ENCODE measurements around the gene HERPUD1. TPM values are rescaled to one million over a fixed set of nuclear protein-coding genes. Genes with fewer than 3 reads are reported as not detected.
A peak's percentile ranks its signal among the peaks of the same experiment; 100 is the strongest.

Gene HERPUD1
- total and polyA plus RNA-seq, 9 of the 15 experiments (the other 6 are each of a cell fraction or from before 2014, with no cell fraction given) = 14.2 to 60.7 (median 37.4) TPM

DNA sequence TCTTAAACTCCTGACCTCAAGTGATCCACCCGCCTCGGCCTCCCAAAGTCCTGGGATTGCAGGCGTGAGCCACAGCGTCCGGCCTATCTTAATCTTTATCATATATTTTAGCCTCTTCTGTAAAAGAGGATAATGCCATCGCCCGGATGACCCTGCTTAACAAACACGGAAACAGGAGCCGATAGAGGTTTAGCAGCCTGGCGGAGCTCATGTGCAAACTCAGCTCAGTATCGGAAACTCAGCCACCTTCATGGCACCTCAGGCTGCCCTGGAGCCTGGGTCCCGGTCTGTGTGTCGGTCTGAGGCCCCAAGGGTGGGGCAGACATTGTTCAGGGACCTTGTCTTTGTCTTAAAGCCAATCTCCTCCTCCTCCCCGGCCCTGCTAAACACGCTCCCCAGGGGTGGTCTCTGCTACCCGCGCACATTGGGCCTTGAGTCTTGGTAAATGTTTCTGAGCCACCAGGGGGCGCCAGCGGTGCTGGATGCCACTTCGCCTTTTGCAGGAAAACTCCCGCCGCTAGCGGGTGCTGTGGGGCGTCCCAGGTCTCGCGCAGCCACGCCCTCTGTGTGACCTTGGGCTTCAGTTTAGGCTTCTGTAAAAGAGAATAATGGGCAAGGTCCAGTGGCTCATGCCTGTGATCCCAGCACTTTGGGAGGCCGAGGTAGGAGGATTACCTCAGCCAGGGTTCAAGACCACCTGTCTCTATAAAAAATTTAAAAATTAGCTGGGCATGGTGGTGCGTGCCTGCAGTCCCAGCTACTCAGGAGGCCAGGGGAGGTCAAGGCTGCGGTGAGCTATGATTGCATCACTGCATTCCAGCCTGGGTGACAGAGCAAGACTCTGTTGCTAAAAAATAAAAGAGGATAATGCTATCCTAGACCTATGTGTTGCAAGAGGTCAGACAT is 32.6 kb downstream of the HERPUD1 start (continued):
- TF ChIP-seq, protein P1, sequence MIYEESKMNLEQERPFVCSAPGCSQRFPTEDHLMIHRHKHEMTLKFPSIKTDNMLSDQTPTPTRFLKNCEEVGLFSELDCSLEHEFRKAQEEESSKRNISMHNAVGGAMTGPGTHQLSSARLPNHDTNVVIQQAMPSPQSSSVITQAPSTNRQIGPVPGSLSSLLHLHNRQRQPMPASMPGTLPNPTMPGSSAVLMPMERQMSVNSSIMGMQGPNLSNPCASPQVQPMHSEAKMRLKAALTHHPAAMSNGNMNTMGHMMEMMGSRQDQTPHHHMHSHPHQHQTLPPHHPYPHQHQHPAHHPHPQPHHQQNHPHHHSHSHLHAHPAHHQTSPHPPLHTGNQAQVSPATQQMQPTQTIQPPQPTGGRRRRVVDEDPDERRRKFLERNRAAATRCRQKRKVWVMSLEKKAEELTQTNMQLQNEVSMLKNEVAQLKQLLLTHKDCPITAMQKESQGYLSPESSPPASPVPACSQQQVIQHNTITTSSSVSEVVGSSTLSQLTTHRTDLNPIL (CRISPR knock-in tag; IDR thresholded peaks at IDR 0.05) = no peak
- TF ChIP-seq DPF2 (IDR thresholded peaks at IDR 0.05) (peak; percentile 78), ZSCAN29 (IDR thresholded peaks at IDR 0.05) (no peak), BMI1 (IDR thresholded peaks at IDR 0.05; ENCODE audit: low read length) (no peak), DACH1 (IDR thresholded peaks at IDR 0.05; ENCODE audit: partially characterized antibody) (no peak), RAD51 (IDR thresholded peaks at IDR 0.05; ENCODE audit: borderline replicate concordance, low read depth) (no peak), GABPB1 (CRISPR knock-in tag; IDR thresholded peaks at IDR 0.05) (no peak), ZNF165 (CRISPR knock-in tag; IDR thresholded peaks at IDR 0.05; ENCODE audit: borderline replicate concordance) (no peak), FOXK1 (CRISPR knock-in tag; IDR thresholded peaks at IDR 0.05; ENCODE audit: borderline replicate concordance) (peak; percentile 27; the same call in 1 of the 2 replicates), HDAC1 (IDR thresholded peaks at IDR 0.05) (no peak), ZNF384 (IDR thresholded peaks at IDR 0.05; ENCODE audit: low read depth, low read length) (no peak), NRF1 (conservative IDR thresholded peaks at IDR 0.05 in 1 of 2, IDR thresholded peaks at IDR 0.05 in 1 of 2) (peak; percentile 52 to 55; a peak in 3 of 4 replicates), NR2C2 (CRISPR knock-in tag; IDR thresholded peaks at IDR 0.05) (no peak), NR2C2 (tag; IDR thresholded peaks at IDR 0.05) (peak; percentile 72)
- TF ChIP-seq, protein P2, sequence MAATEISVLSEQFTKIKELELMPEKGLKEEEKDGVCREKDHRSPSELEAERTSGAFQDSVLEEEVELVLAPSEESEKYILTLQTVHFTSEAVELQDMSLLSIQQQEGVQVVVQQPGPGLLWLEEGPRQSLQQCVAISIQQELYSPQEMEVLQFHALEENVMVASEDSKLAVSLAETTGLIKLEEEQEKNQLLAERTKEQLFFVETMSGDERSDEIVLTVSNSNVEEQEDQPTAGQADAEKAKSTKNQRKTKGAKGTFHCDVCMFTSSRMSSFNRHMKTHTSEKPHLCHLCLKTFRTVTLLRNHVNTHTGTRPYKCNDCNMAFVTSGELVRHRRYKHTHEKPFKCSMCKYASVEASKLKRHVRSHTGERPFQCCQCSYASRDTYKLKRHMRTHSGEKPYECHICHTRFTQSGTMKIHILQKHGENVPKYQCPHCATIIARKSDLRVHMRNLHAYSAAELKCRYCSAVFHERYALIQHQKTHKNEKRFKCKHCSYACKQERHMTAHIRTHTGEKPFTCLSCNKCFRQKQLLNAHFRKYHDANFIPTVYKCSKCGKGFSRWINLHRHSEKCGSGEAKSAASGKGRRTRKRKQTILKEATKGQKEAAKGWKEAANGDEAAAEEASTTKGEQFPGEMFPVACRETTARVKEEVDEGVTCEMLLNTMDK (IDR thresholded peaks at IDR 0.05; ENCODE audit: borderline replicate concordance, insufficient read depth, low read depth, low read length, poor library complexity, severe bottlenecking) = peak; percentile 79
- TF ChIP-seq, protein P3, sequence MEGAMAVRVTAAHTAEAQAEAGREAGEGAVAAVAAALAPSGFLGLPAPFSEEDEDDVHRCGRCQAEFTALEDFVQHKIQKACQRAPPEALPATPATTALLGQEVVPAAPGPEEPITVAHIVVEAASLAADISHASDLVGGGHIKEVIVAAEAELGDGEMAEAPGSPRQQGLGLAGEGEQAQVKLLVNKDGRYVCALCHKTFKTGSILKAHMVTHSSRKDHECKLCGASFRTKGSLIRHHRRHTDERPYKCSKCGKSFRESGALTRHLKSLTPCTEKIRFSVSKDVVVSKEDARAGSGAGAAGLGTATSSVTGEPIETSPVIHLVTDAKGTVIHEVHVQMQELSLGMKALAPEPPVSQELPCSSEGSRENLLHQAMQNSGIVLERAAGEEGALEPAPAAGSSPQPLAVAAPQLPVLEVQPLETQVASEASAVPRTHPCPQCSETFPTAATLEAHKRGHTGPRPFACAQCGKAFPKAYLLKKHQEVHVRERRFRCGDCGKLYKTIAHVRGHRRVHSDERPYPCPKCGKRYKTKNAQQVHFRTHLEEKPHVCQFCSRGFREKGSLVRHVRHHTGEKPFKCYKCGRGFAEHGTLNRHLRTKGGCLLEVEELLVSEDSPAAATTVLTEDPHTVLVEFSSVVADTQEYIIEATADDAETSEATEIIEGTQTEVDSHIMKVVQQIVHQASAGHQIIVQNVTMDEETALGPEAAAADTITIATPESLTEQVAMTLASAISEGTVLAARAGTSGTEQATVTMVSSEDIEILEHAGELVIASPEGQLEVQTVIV (CRISPR knock-in tag; IDR thresholded peaks at IDR 0.05; ENCODE audit: borderline replicate concordance) = no peak
- TF ChIP-seq, protein P4, sequence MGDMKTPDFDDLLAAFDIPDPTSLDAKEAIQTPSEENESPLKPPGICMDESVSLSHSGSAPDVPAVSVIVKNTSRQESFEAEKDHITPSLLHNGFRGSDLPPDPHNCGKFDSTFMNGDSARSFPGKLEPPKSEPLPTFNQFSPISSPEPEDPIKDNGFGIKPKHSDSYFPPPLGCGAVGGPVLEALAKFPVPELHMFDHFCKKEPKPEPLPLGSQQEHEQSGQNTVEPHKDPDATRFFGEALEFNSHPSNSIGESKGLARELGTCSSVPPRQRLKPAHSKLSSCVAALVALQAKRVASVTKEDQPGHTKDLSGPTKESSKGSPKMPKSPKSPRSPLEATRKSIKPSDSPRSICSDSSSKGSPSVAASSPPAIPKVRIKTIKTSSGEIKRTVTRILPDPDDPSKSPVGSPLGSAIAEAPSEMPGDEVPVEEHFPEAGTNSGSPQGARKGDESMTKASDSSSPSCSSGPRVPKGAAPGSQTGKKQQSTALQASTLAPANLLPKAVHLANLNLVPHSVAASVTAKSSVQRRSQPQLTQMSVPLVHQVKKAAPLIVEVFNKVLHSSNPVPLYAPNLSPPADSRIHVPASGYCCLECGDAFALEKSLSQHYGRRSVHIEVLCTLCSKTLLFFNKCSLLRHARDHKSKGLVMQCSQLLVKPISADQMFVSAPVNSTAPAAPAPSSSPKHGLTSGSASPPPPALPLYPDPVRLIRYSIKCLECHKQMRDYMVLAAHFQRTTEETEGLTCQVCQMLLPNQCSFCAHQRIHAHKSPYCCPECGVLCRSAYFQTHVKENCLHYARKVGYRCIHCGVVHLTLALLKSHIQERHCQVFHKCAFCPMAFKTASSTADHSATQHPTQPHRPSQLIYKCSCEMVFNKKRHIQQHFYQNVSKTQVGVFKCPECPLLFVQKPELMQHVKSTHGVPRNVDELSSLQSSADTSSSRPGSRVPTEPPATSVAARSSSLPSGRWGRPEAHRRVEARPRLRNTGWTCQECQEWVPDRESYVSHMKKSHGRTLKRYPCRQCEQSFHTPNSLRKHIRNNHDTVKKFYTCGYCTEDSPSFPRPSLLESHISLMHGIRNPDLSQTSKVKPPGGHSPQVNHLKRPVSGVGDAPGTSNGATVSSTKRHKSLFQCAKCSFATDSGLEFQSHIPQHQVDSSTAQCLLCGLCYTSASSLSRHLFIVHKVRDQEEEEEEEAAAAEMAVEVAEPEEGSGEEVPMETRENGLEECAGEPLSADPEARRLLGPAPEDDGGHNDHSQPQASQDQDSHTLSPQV (IDR thresholded peaks at IDR 0.05) = peak; percentile 68; the same call in 1 of the 2 replicates
